ENCODE measurements around the gene CRYGA. TPM values are rescaled to one million over a fixed set of nuclear protein-coding genes. Genes with fewer than 3 reads are reported as not detected.

Gene CRYGA
- total RNA-seq, result not detected

- TF ChIP-seq CTCF (IDR thresholded peaks at IDR 0.05), result no peak
- no peak for TF ChIP-seq POLR2A (IDR thresholded peaks at IDR 0.05)
- no peak for TF ChIP-seq POLR2AphosphoS5 (IDR thresholded peaks at IDR 0.05)
- 90% methylated on average over 2 of the region's 2 CpGs for WGBS
- intact Hi-C loops (cut with DNase I), result no loop called here
Observed at GRCh38 chr2:208163489-208163888, at the start of gene CRYGA. CRYGA (minus strand) TSS chr2:208163589; CDS start chr2:208163556, 33 bp downstream.

GRCh38 chr2:208210688-208211451, 47.5 kb upstream of the CRYGA start:
- intact Hi-C loops (cut with DNase I), result no loop called here
- Histone ChIP-seq H3K4me1 (replicated peaks) (no peaks in the 10 kb centered on the region), H3K9me3 (no peaks in the 10 kb centered on the region), H3K4me3 (no peak overlapping the region), H3K27ac (no peak overlapping the region), H3K36me3 (no peaks in the 10 kb centered on the region), H3K27me3 (replicated peaks; ENCODE audit: insufficient read depth) (no peaks in the 10 kb centered on the region)
- 87% methylated on average over 9 of the region's 9 CpGs for WGBS
- no peak for DNase-seq (ENCODE audit: low spot score)
- TF ChIP-seq POLR2AphosphoS5 (IDR thresholded peaks at IDR 0.05), result no peak
- TF ChIP-seq CTCF (IDR thresholded peaks at IDR 0.05), result no peak
- TF ChIP-seq POLR2A (IDR thresholded peaks at IDR 0.05), result no peak

More at GRCh38 chr2:208163489-208163888, at the start of gene CRYGA:
- Histone ChIP-seq H3K27ac (no peak within 1 kb of the TSS), H3K4me3 (no peak within 1 kb of the TSS), H3K27me3 (replicated peaks; ENCODE audit: insufficient read depth) (no peaks in the 10 kb centered on the region), H3K4me1 (replicated peaks) (no peaks in the 10 kb centered on the region), H3K36me3 (no peaks in the 10 kb centered on the region), H3K9me3 (no peaks in the 10 kb centered on the region)
- DNase-seq (ENCODE audit: low spot score), result no peak

GRCh38 chr2:208208335-208209085, 45.1 kb upstream of the CRYGA start:
- no peak for TF ChIP-seq CTCF (IDR thresholded peaks at IDR 0.05)
- no peak for TF ChIP-seq POLR2AphosphoS5 (IDR thresholded peaks at IDR 0.05)
- no peak for TF ChIP-seq POLR2A (IDR thresholded peaks at IDR 0.05)
- intact Hi-C loops (cut with DNase I), result no loop called here
- H3K4me3 ChIP-seq, result no peak overlapping the region
- no peaks in the 10 kb centered on the region for H3K9me3 ChIP-seq
- no peaks in the 10 kb centered on the region for H3K27me3 ChIP-seq (replicated peaks; ENCODE audit: insufficient read depth)
- no peak for DNase-seq (ENCODE audit: low spot score)
- 92% methylated on average over 8 of the region's 9 CpGs for WGBS
- H3K27ac ChIP-seq, result no peak overlapping the region
- no peaks in the 10 kb centered on the region for H3K4me1 ChIP-seq (replicated peaks)
- H3K36me3 ChIP-seq, result no peaks in the 10 kb centered on the region

- intact Hi-C loops (cut with DNase I), result no loop called here
- Histone ChIP-seq H3K4me3 (no peak overlapping the region), H3K27ac (no peak overlapping the region), H3K9me3 (no peaks in the 10 kb centered on the region), H3K4me1 (replicated peaks) (no peaks in the 10 kb centered on the region), H3K27me3 (replicated peaks; ENCODE audit: insufficient read depth) (no peaks in the 10 kb centered on the region), H3K36me3 (no peaks in the 10 kb centered on the region)
- DNase-seq (ENCODE audit: low spot score), result no peak
- WGBS, result 72% methylated on average over 3 of the region's 3 CpGs
- TF ChIP-seq POLR2AphosphoS5 (IDR thresholded peaks at IDR 0.05) (no peak), CTCF (IDR thresholded peaks at IDR 0.05) (no peak), POLR2A (IDR thresholded peaks at IDR 0.05) (no peak)
Observed at GRCh38 chr2:208207769-208208168, 44.4 kb upstream of the CRYGA start.

Measured in prostate gland (tissue), 2 donors.